Pancreas (tissue), 10 donors: Measurements from ENCODE around the gene ARV1. TPM values are rescaled to one million over a fixed set of nuclear protein-coding genes. Genes with fewer than 3 reads are reported as not detected.

Experiments
- ATAC-seq, 4 donors: fragments of 200-7000 bp; cut with Tn5 transposase; one replicate each; pipeline versions ENCODE4 v1.8.0 to v1.9.1; 2020; ENCODE audit warnings: mild to moderate bottlenecking in 4 of 4, moderate library complexity in 4 of 4
- DNase-seq, 6 donors: peaks; one replicate each; pipeline ENCODE4 v3.0.0-alpha.2; 2020
- FAIRE-seq: peaks from 2 replicates; lab custom pipeline; 2012; peaks lifted over from hg19 to GRCh38; lab: Jason Lieb, UNC
- H3K27ac ChIP-seq, 4 donors: fragments of 200-600 bp; sonication (generic); 1 replicate in 3 of 4; 2 replicates in 1 of 4; pipeline versions ENCODE4 v1.5.0 to v1.8.0; 2020
- H3K27me3 ChIP-seq, 4 donors: fragments of 200-600 bp; one replicate each; pipeline ENCODE4 v1.8.0; 2021
- H3K36me3 ChIP-seq, 3 donors: fragments of 200-600 bp; sonication (generic) in 1 of 3; one replicate each; pipeline versions ENCODE4 v1.5.0 to v1.8.0; 2020 to 2021
- H3K4me1 ChIP-seq, 3 donors: fragments of 200-600 bp; one replicate each; pipeline ENCODE4 v1.8.0; 2021
- H3K4me3 ChIP-seq, 4 donors: fragments of 200-600 bp; sonication (generic) in 2 of 4; one replicate each; pipeline versions ENCODE4 v1.5.0 to v1.8.0; 2020 to 2021
- H3K9me3 ChIP-seq, 4 donors: fragments of 200-600 bp; one replicate each; pipeline ENCODE4 v1.8.0; 2021
- CTCF ChIP-seq, 4 donors: fragments of 200-600 bp; sonication (generic) in 3 of 4; IDR thresholded peaks; one replicate each; pipeline versions ENCODE4 v1.5.0 to v1.8.0; 2021; ENCODE audit warnings: antibody characterized with exemption in 4 of 4
- WGBS, 2 donors: extraction: QIAGEN DNeasy Blood & Tissue Kit; methylation state at CpG; one replicate each; pipeline ENCODE4 v1.1.7; 2013; 5-methylcytosine and 5-hydroxymethylcytosine counted together
- intact Hi-C, 3 donors: fragments of 100-400 bp; cut with DNase I; formaldehyde crosslinking; loops; one replicate each; pipeline versions ENCODE4 v1.11.1 to v1.14.2; 2022
- polyA plus RNA-seq, 2 donors: library from polyadenylated mRNA; stranded (reverse); fragments of 200-250 nt; gene quantifications; one replicate each; pipeline ENCODE4 v1.2.3, GENCODE V29; 2013
- total RNA-seq, 6 donors: library from RNA; stranded (reverse); fragmentation: NEBNext Ultra II Directional in 4 of 6; extraction: Animal tissue kit (Norgen Biotek cat#: 25700) in 4 of 6; gene quantifications; one replicate each; pipeline versions ENCODE4 v1.2.1 to v1.2.4, GENCODE V29; 2021 to 2023
- donor health status: healthy with polysubstance abuse.
- donor health status: DM: no; HTN: no; CAD: no; lungs with moderate emphysema.
- donor health status: DM: no; HTN: no; CAD: no.
- donor health status: control.
- donor health status: control.
- donor health status: Bipolar disorder and iron deficiency.
- donor health status: DM: yes; HTN: yes; CAD: no.
- donor health status: DM: no; HTN: no; CAD: no.
- donor health status: DM: no; HTN: no; CAD: no.
- donor health status: DM: yes; HTN: yes; CAD: no.

The ARV1 gene
- total and polyA plus RNA-seq, 8 donors = 7.4 to 20.1 (median 9.0) TPM

GRCh38 chr1:230977761-230978490 lies 968 bp upstream of the ARV1 start:
- ATAC-seq = peak in 3 of 4 donors; percentile 1 to 4 (median 4)
- WGBS, 2 donors = 1% methylated on average over 39 to 52 of the region's 52 CpGs

DNA sequence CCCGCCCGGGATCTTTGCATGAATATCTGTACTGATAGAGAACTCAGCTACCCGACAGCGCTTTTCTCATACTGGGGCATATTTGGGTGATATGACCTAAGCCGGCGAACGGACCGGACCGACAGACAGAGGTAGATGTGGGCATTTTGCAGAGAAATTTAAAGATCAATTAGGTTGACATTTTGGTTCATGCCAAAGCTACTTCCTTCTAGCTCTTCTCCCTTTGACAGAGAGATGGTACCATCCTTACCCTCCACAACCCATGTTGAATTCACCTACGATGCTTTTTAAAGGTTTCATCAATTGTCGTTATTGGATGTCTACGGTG lies 459 bp downstream of the ARV1 start:
- H3K27ac ChIP-seq = peak overlapping the region in 2 of 4 donors; percentile 50 to 53
- FAIRE-seq (no peak), ATAC-seq (peak in 1 of 4 donors; percentile 1), DNase-seq (no peak)
- peaks cover 7 to 24% (median 10%) of the 10 kb centered on the region in 3 donors for H3K4me1 ChIP-seq
- H3K4me3 ChIP-seq = peak overlapping the region; percentile 50 to 83 (median 60)
- no peaks in the 10 kb centered on the region for H3K27me3 ChIP-seq
- 1 to 2% methylated on average over 12 of the region's 12 CpGs for WGBS, 2 donors
- no peaks in the 10 kb centered on the region for H3K9me3 ChIP-seq
- no peak for TF ChIP-seq CTCF (IDR thresholded peaks at IDR 0.05)
- H3K36me3 ChIP-seq = no peaks in the 10 kb centered on the region
- intact Hi-C loops = no loop called here

More at GRCh38 chr1:230977761-230978490, 968 bp upstream of the ARV1 start:
- Histone ChIP-seq H3K4me1 (peaks cover 0 to 20% (median 7%) of the 10 kb centered on the region in 3 donors), H3K9me3 (no peaks in the 10 kb centered on the region), H3K27ac (peak overlapping the region; percentile 2 to 49 (median 22)), H3K27me3 (no peaks in the 10 kb centered on the region), H3K36me3 (no peaks in the 10 kb centered on the region), H3K4me3 (peak overlapping the region; percentile 50 to 83 (median 58))
- TF ChIP-seq CTCF (IDR thresholded peaks at IDR 0.05) = no peak
- intact Hi-C loops = no loop called here
- FAIRE-seq = no peak
- peak; percentile 36 to 79 (median 52) for DNase-seq

GRCh38 chr1:230979952-230980351 lies 1.1 kb downstream of the ARV1 start:
- no peak for TF ChIP-seq CTCF (IDR thresholded peaks at IDR 0.05)
- Histone ChIP-seq H3K27me3 (no peaks in the 10 kb centered on the region), H3K27ac (no peak overlapping the region), H3K4me1 (peaks cover 7 to 24% (median 10%) of the 10 kb centered on the region in 3 donors), H3K4me3 (peak overlapping the region in 3 of 4 donors; percentile 50 to 83 (median 65)), H3K9me3 (no peaks in the 10 kb centered on the region), H3K36me3 (no peaks in the 10 kb centered on the region)
- ATAC-seq = no peak
- DNase-seq = no peak
- intact Hi-C loops = no loop called here
- 53 to 68% methylated on average over 4 of the region's 4 CpGs for WGBS, 2 donors
- FAIRE-seq = no peak

- 76 to 78% methylated on average over 4 of the region's 4 CpGs for WGBS, 2 donors
Observed at GRCh38 chr1:230982696-230983095, 3.8 kb downstream of the ARV1 start.

More at GRCh38 chr1:230982696-230983095, 3.8 kb downstream of the ARV1 start:
- no peak for TF ChIP-seq CTCF (IDR thresholded peaks at IDR 0.05)
- Histone ChIP-seq H3K27me3 (no peaks in the 10 kb centered on the region), H3K36me3 (no peaks in the 10 kb centered on the region), H3K4me3 (no peak overlapping the region), H3K9me3 (no peaks in the 10 kb centered on the region), H3K27ac (no peak overlapping the region), H3K4me1 (peaks cover under 1 to 22% (median 10%) of the 10 kb centered on the region in 3 donors)
- DNase-seq (no peak), ATAC-seq (no peak), FAIRE-seq (no peak)
- intact Hi-C loops = no loop called here
